B cell (primary cell): Measurements from ENCODE around the gene S100A13. TPM values are rescaled to one million over a fixed set of nuclear protein-coding genes. Genes with fewer than 3 reads are reported as not detected.

ENCODE experiments used
- ATAC-seq: fragments of 200-7000 bp; cut with Tn5 transposase; one replicate; pipeline ENCODE4 v1.10.0; 2021; ENCODE audit warnings: low read depth, mild to moderate bottlenecking, moderate number of reproducible peaks, moderate library complexity
- CTCF ChIA-PET: fragments of 350-600 bp; sonication (Branson Sonifier 250); formaldehyde crosslinking; loops from one replicate; lab custom pipeline; 2021; ENCODE audit warnings: antibody characterized with exemption, inconsistent platforms; lab: Charles Lee
- POLR2A ChIA-PET: fragments of 350-600 bp; sonication (Branson Sonifier 250); formaldehyde crosslinking; loops from one replicate; lab custom pipeline; 2021; ENCODE audit warnings: antibody characterized with exemption; lab: Charles Lee
- DNase-seq: peaks from one replicate; pipeline ENCODE4 v3.0.0; 2013
- H2AFZ ChIP-seq: 2 replicates; pipeline ENCODE4 v1.6.1; 2012; ENCODE audit warnings: mild to moderate bottlenecking, low read depth, low read length; ENCODE audit not compliant: insufficient read depth, poor library complexity, severe bottlenecking
- H3K27ac ChIP-seq, 2 donors: 1 replicate in 1 of 2; 2 replicates in 1 of 2; pipeline ENCODE4 v1.5.1; 2012 to 2013; ENCODE audit warnings: low read length in 2 of 2, mild to moderate bottlenecking in 2 of 2, moderate library complexity in 1 of 2
- H3K27me3 ChIP-seq, 4 experiments: fragments of 200-600 bp in 1 of 4; sonication (generic) in 1 of 4; replicated peaks in 1 of 4; 1 replicate in 2 of 4; 2 replicates in 2 of 4; pipeline versions ENCODE4 v1.6.1 to v1.7.0; 2013 to 2016; ENCODE audit warnings: low read length in 3 of 4, mild to moderate bottlenecking in 2 of 4, mixed read lengths in 1 of 4, moderate library complexity in 1 of 4; ENCODE audit not compliant: insufficient read depth in 4 of 4, control insufficient read depth in 3 of 4; ENCODE audit errors: control extremely low read depth in 1 of 4
- H3K36me3 ChIP-seq, 2 experiments: replicated peaks in 1 of 2; 1 replicate in 1 of 2; 2 replicates in 1 of 2; pipeline versions ENCODE4 v1.6.1 to v1.7.1; 2013; ENCODE audit warnings: low read length in 1 of 2; ENCODE audit not compliant: insufficient read depth in 2 of 2, control insufficient read depth in 1 of 2; ENCODE audit errors: control extremely low read depth in 1 of 2, extremely low read depth in 1 of 2
- H3K4me1 ChIP-seq, 2 donors: fragments of 200-600 bp in 1 of 2; sonication (generic) in 1 of 2; 1 replicate in 1 of 2; 2 replicates in 1 of 2; pipeline versions ENCODE4 v1.5.1 to v1.6.1; 2013 to 2017; ENCODE audit warnings: low read length in 2 of 2; ENCODE audit not compliant: control insufficient read depth in 2 of 2, insufficient read depth in 2 of 2
- H3K4me2 ChIP-seq: replicated peaks from 2 replicates; pipeline ENCODE3; 2012; ENCODE audit warnings: mild to moderate bottlenecking, low read depth, low read length; ENCODE audit not compliant: poor library complexity, severe bottlenecking
- H3K4me3 ChIP-seq, 5 experiments: fragments of 200-600 bp in 1 of 5; sonication (generic) in 1 of 5; 1 replicate in 3 of 5; 2 replicates in 2 of 5; pipeline versions ENCODE4 v1.5.1 to v1.7.0; 2011 to 2016; ENCODE audit warnings: low read length in 4 of 5, mild to moderate bottlenecking in 4 of 5, low read depth in 2 of 5, control low read depth in 1 of 5, moderate library complexity in 1 of 5; ENCODE audit not compliant: insufficient read depth in 1 of 5; ENCODE audit errors: control extremely low read depth in 1 of 5, extremely low read depth in 1 of 5
- H3K79me2 ChIP-seq: fragments of 200-600 bp; sonication (generic); one replicate; pipeline ENCODE4 v1.6.0; 2016; ENCODE audit warnings: low read length; ENCODE audit not compliant: control insufficient read depth, insufficient read depth
- H3K9ac ChIP-seq: fragments of 200-600 bp; sonication (generic); 2 replicates; pipeline ENCODE4 v1.6.1; 2017; ENCODE audit warnings: mild to moderate bottlenecking, low read length, moderate library complexity
- H3K9me3 ChIP-seq, 3 donors: one replicate each; pipeline versions ENCODE4 v1.6.1 to v1.7.1; 2013; ENCODE audit warnings: low read length in 2 of 3; ENCODE audit not compliant: control insufficient read depth in 2 of 3, insufficient read depth in 1 of 3; ENCODE audit errors: control extremely low read depth in 1 of 3
- H4K20me1 ChIP-seq: 2 replicates; pipeline ENCODE4 v1.6.0; 2012; ENCODE audit warnings: mild to moderate bottlenecking, low read length; ENCODE audit not compliant: insufficient read depth, control insufficient read depth, poor library complexity, severe bottlenecking
- H3K27ac Mint-ChIP-seq: one replicate; pipeline ENCODE4 v1.8.0; 2021; ENCODE audit warnings: mixed read lengths
- H3K27me3 Mint-ChIP-seq: one replicate; pipeline ENCODE4 v1.8.0; 2021; ENCODE audit warnings: mixed read lengths
- H3K4me1 Mint-ChIP-seq: one replicate; pipeline ENCODE4 v1.8.0; 2021; ENCODE audit warnings: mixed read lengths
- H3K4me3 Mint-ChIP-seq: one replicate; pipeline ENCODE4 v1.8.0; 2021; ENCODE audit warnings: mixed read lengths
- H3K9me3 Mint-ChIP-seq: one replicate; pipeline ENCODE4 v1.8.0; 2022; ENCODE audit warnings: mixed read lengths; ENCODE audit not compliant: insufficient read depth
- EZH2 ChIP-seq: IDR thresholded peaks from 2 replicates; pipeline ENCODE4 v1.6.1; 2012; ENCODE audit warnings: borderline replicate concordance, low read depth, mild to moderate bottlenecking, moderate library complexity, low read length; ENCODE audit not compliant: insufficient read depth, poor library complexity, severe bottlenecking
- WGBS: methylation state at CpG from one replicate; pipeline ENCODE4 v1.1.5; 2013; ENCODE audit warnings: missing lambda C conversion rate; ENCODE audit not compliant: insufficient coverage; 5-methylcytosine and 5-hydroxymethylcytosine counted together
- intact Hi-C: fragments of 100-400 bp; cut with micrococcal nuclease; formaldehyde crosslinking; loops from one replicate; pipeline ENCODE4 v1.10.0; 2022
- polyA plus RNA-seq: library from polyadenylated mRNA; depleted of rRNA; stranded (reverse); fragments of >200 nt; gene quantifications from 2 replicates; pipeline ENCODE4 v1.2.3, GENCODE V29; 2012
- total RNA-seq, 2 donors: library from RNA; stranded (reverse); fragments of 120-200 nt in 1 of 2; gene quantifications; 1 replicate in 1 of 2; 2 replicates in 1 of 2; pipeline versions ENCODE4 v1.2.3 to v1.2.4, GENCODE V29; 2013 to 2022
- TF ChIP-seq, protein P1 (sequence below): fragments of 200-600 bp; IDR thresholded peaks from one replicate; pipeline ENCODE4 v1.8.0; 2022; ENCODE audit warnings: antibody characterized with exemption, mild to moderate bottlenecking

The S100A13 gene
- total and polyA plus RNA-seq, 2 donors (not counting 1 experiment from before 2014, with no cell fraction given), result 9.8 to 17.8 TPM

DNA sequence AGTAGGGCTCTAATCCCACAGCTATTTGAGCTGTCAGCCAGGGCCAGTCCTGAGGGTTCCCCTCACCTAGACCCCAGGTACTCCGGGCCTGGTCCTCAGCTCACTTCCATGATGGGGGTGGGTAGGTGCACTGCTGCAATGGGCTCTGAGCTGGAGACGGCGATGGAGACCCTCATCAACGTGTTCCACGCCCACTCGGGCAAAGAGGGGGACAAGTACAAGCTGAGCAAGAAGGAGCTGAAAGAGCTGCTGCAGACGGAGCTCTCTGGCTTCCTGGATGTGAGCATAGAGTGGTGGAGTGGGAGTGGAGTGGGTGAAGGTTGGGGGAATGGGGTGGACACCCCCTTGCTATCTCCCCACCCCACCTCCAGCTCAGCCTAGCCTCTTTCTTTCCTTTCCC lies 3.1 kb upstream of the S100A13 start:
- Histone ChIP-seq H3K27ac (no peak overlapping the region), H4K20me1 (peaks cover under 1% of the 10 kb centered on the region), H3K79me2 (peaks cover 13% of the 10 kb centered on the region), H3K4me3 (no peak overlapping the region), H2AFZ (no peak overlapping the region), H3K4me1 (peaks cover 13 to 42% of the 10 kb centered on the region in 2 donors), H3K9me3 (peaks cover 0 to 7% (median 0%) of the 10 kb centered on the region in 3 donors), H3K36me3 (no peaks in the 10 kb centered on the region), H3K4me2 (no peak overlapping the region), H3K27me3 (peaks cover 0 to 4% (median 0%) of the 10 kb centered on the region in 4 experiments), H3K9ac (no peak overlapping the region)
- intact Hi-C loops, result loop anchor here (10.0 kb wide), 1 partner anchor 96 kb away; the partner anchor contains the start of gene S100A6
- no peaks in the 10 kb centered on the region for H3K27me3 Mint-ChIP-seq
- ATAC-seq (no peak), DNase-seq (no peak)
- POLR2A ChIA-PET, result interaction anchor here (0.5 kb wide), 1 partner anchor 209 kb away, joined by 7 read pairs; no protein-coding TSS in a partner anchor
- no peak overlapping the region for H3K27ac Mint-ChIP-seq
- 100% methylated on average over 6 of the region's 7 CpGs for WGBS
- no peak for TF ChIP-seq EZH2
- TF ChIP-seq, protein P1, sequence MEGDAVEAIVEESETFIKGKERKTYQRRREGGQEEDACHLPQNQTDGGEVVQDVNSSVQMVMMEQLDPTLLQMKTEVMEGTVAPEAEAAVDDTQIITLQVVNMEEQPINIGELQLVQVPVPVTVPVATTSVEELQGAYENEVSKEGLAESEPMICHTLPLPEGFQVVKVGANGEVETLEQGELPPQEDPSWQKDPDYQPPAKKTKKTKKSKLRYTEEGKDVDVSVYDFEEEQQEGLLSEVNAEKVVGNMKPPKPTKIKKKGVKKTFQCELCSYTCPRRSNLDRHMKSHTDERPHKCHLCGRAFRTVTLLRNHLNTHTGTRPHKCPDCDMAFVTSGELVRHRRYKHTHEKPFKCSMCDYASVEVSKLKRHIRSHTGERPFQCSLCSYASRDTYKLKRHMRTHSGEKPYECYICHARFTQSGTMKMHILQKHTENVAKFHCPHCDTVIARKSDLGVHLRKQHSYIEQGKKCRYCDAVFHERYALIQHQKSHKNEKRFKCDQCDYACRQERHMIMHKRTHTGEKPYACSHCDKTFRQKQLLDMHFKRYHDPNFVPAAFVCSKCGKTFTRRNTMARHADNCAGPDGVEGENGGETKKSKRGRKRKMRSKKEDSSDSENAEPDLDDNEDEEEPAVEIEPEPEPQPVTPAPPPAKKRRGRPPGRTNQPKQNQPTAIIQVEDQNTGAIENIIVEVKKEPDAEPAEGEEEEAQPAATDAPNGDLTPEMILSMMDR, result no peak
- no peak overlapping the region for H3K4me3 Mint-ChIP-seq
- CTCF ChIA-PET, result interaction anchor here (1.1 kb wide), 1 partner anchor 58 kb away, joined by 3 read pairs; no protein-coding TSS in a partner anchor
- H3K4me1 Mint-ChIP-seq, result peaks cover 35% of the 10 kb centered on the region
- H3K9me3 Mint-ChIP-seq, result no peaks in the 10 kb centered on the region

DNA sequence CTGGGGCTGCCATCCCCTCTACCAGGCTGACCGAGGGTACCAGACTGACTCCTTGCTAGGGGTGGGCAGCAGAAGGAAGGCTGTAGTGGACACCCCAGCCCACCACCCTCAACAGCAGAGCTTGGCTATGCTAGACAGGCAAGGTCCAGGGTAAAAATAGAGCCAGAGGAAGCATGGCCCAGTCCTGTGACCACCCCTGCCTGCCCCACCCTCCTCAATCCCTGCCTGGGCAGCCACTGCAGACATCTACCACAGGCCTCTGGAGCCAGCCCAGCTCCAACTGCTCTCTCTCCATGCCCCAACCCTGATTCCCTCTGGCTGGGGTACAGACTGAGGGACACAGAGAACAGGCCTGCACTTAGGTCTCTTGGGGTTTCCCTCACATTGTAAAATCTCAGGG lies 2.7 kb upstream of the S100A13 start:
- no peaks in the 10 kb centered on the region for H3K36me3 ChIP-seq
- no peak overlapping the region for H3K4me3 ChIP-seq
- Mint-ChIP-seq H3K9me3 (no peaks in the 10 kb centered on the region), H3K27ac (no peak overlapping the region), H3K27me3 (no peaks in the 10 kb centered on the region), H3K4me3 (no peak overlapping the region), H3K4me1 (peaks cover 31% of the 10 kb centered on the region)
- H3K79me2 ChIP-seq, result peaks cover 8% of the 10 kb centered on the region
- ChIA-PET CTCF (interaction anchor here (1.1 to 1.3 kb wide), 3 partner anchors 58 to 120 kb away, joined by 3 read pairs; no protein-coding TSS in a partner anchor), POLR2A (no interaction called here)
- no CpG with 5 or more reads among the region's 1 CpG for WGBS
- no peaks in the 10 kb centered on the region for H4K20me1 ChIP-seq
- H3K4me1 ChIP-seq, result peaks cover 13 to 37% of the 10 kb centered on the region in 2 donors
- peaks cover 0 to 7% (median 0%) of the 10 kb centered on the region in 3 donors for H3K9me3 ChIP-seq
- DNase-seq, result no peak
- no peak overlapping the region for H3K9ac ChIP-seq
- no peak overlapping the region for H2AFZ ChIP-seq
- no peak overlapping the region for H3K4me2 ChIP-seq
- intact Hi-C loops, result loop anchor here (10.0 kb wide), 1 partner anchor 95 kb away; the partner anchor contains the start of gene S100A6
- ATAC-seq, result no peak
- no peak overlapping the region for H3K27ac ChIP-seq
- H3K27me3 ChIP-seq, result peaks cover 0 to 4% (median 0%) of the 10 kb centered on the region in 4 experiments
- TF ChIP-seq EZH2, result no peak
- TF ChIP-seq, protein P1, result no peak
